PC-9 (cell line): ENCODE data around the gene COQ8A. TPM values are rescaled to one million over a fixed set of nuclear protein-coding genes. Genes with fewer than 3 reads are reported as not detected.

Experiments used
- BruUV-seq: library from RNA; stranded (reverse); fragments of 400-500 nt; replicated peaks from 2 replicates; lab custom pipeline; 2021; lab: Mats Ljungman, UMichigan
- CTCF ChIA-PET: fragments of 300-600 bp; sonication (Branson Sonifier 250); formaldehyde crosslinking; loops from one replicate; lab custom pipeline; 2022; ENCODE audit warnings: antibody characterized with exemption; lab: Charles Lee
- POLR2A ChIA-PET: fragments of 300-600 bp; sonication (Branson Sonifier 250); formaldehyde crosslinking; loops from one replicate; lab custom pipeline; 2022; ENCODE audit warnings: antibody characterized with exemption; ENCODE audit not compliant: unreplicated experiment; lab: Charles Lee
- DNase-seq, 2 experiments: peaks; one replicate each; pipeline versions ENCODE4 v3.0.0 to v3.0.0-alpha.2; 2015 to 2022; ENCODE audit warnings: mixed read lengths in 1 of 2
- H2AFZ ChIP-seq: fragments of 200-600 bp; sonication (generic); 2 replicates; pipeline ENCODE4 v1.8.1; 2017; ENCODE audit warnings: antibody characterized with exemption
- H3F3A ChIP-seq: fragments of 200-600 bp; sonication (generic); 2 replicates; pipeline ENCODE4 v1.8.1; 2017; ENCODE audit warnings: antibody characterized with exemption, mild to moderate bottlenecking, low read depth; ENCODE audit not compliant: insufficient read depth
- H3K27ac ChIP-seq: fragments of 200-600 bp; sonication (generic); 2 replicates; pipeline ENCODE4 v1.6.1; 2016; ENCODE audit warnings: mixed run types
- H3K27me3 ChIP-seq: fragments of 200-600 bp; sonication (generic); 2 replicates; pipeline ENCODE4 v1.6.1; 2016; ENCODE audit warnings: low read depth, mixed run types; ENCODE audit not compliant: insufficient read depth
- H3K36me3 ChIP-seq: fragments of 200-600 bp; sonication (generic); 2 replicates; pipeline ENCODE4 v1.6.1; 2016; ENCODE audit warnings: low read depth, mixed run types
- H3K4me1 ChIP-seq: fragments of 200-600 bp; sonication (generic); replicated peaks from 2 replicates; pipeline ENCODE4 v1.6.1; 2016; ENCODE audit warnings: mixed run types; ENCODE audit not compliant: insufficient read depth
- H3K4me2 ChIP-seq: fragments of 200-600 bp; sonication (generic); 2 replicates; pipeline ENCODE4 v1.6.1; 2017; ENCODE audit warnings: mixed run types
- H3K4me3 ChIP-seq: fragments of 200-600 bp; sonication (generic); 2 replicates; pipeline ENCODE4 v1.6.1; 2016; ENCODE audit warnings: mixed run types
- H3K79me2 ChIP-seq: fragments of 200-600 bp; sonication (generic); 2 replicates; pipeline ENCODE4 v1.6.1; 2017; ENCODE audit warnings: low read depth, mixed run types
- H3K9me2 ChIP-seq: fragments of 200-600 bp; sonication (generic); 2 replicates; pipeline ENCODE4 v1.8.1; 2017; ENCODE audit warnings: mild to moderate bottlenecking; ENCODE audit not compliant: insufficient read depth
- H3K9me3 ChIP-seq: fragments of 200-600 bp; sonication (generic); 2 replicates; pipeline ENCODE4 v1.8.1; 2016; ENCODE audit warnings: low read depth; ENCODE audit not compliant: insufficient read depth
- H4K20me1 ChIP-seq: fragments of 200-600 bp; sonication (generic); 2 replicates; pipeline ENCODE4 v1.8.1; 2017; ENCODE audit not compliant: insufficient read depth
- EZH2 ChIP-seq: fragments of 200-600 bp; sonication (generic); IDR thresholded peaks from 2 replicates; pipeline ENCODE4 v1.8.0; 2017; ENCODE audit warnings: antibody characterized with exemption, low read depth
- intact Hi-C: fragments of 100-400 bp; cut with micrococcal nuclease; formaldehyde crosslinking; loops from one replicate; pipeline ENCODE4 v1.10.0; 2022; ENCODE audit not compliant: unreplicated experiment
- total RNA-seq: library from RNA; stranded (reverse); gene quantifications from 2 replicates; pipeline ENCODE4 v1.2.3, GENCODE V29; 2021
- TF ChIP-seq, protein P1 (sequence below): fragments of 200-600 bp; sonication (generic); conservative IDR thresholded peaks from 2 replicates; pipeline ENCODE4 v1.6.1; 2017; ENCODE audit warnings: mixed run types, antibody characterized with exemption, mild to moderate bottlenecking, moderate library complexity

COQ8A gene
- total RNA-seq, 1 experiment from 2014 or later = 32.9 TPM

- peaks cover 6% of the 10 kb centered on the region; the same call in 1 of the 2 replicates for H3F3A ChIP-seq
- POLR2A ChIA-PET = no interaction called here
- CTCF ChIA-PET = no interaction called here
- TF ChIP-seq EZH2 = no peak
- TF ChIP-seq, protein P1, sequence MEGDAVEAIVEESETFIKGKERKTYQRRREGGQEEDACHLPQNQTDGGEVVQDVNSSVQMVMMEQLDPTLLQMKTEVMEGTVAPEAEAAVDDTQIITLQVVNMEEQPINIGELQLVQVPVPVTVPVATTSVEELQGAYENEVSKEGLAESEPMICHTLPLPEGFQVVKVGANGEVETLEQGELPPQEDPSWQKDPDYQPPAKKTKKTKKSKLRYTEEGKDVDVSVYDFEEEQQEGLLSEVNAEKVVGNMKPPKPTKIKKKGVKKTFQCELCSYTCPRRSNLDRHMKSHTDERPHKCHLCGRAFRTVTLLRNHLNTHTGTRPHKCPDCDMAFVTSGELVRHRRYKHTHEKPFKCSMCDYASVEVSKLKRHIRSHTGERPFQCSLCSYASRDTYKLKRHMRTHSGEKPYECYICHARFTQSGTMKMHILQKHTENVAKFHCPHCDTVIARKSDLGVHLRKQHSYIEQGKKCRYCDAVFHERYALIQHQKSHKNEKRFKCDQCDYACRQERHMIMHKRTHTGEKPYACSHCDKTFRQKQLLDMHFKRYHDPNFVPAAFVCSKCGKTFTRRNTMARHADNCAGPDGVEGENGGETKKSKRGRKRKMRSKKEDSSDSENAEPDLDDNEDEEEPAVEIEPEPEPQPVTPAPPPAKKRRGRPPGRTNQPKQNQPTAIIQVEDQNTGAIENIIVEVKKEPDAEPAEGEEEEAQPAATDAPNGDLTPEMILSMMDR = no peak
- no peaks in the 10 kb centered on the region for H3K4me1 ChIP-seq
- H3K36me3 ChIP-seq = no peaks in the 10 kb centered on the region
- H3K9me2 ChIP-seq = no peaks in the 10 kb centered on the region
- H4K20me1 ChIP-seq = no peaks in the 10 kb centered on the region
- no peaks in the 10 kb centered on the region for H3K27me3 ChIP-seq
- no peaks in the 10 kb centered on the region for H3K9me3 ChIP-seq
- no peak overlapping the region for H3K27ac ChIP-seq
- no peaks in the 10 kb centered on the region for H3K79me2 ChIP-seq
- H3K4me3 ChIP-seq = no peak overlapping the region
- BruUV-seq = no TSS peak
- intact Hi-C loops = loop anchor here (10.0 kb wide), 1 partner anchor 358 kb away; no protein-coding TSS in a partner anchor
- DNase-seq = no peak
- H2AFZ ChIP-seq = no peak overlapping the region
- no peak overlapping the region for H3K4me2 ChIP-seq
Measured at GRCh38 chr1:226982451-226983177, 42.5 kb downstream of the COQ8A start.

DNA sequence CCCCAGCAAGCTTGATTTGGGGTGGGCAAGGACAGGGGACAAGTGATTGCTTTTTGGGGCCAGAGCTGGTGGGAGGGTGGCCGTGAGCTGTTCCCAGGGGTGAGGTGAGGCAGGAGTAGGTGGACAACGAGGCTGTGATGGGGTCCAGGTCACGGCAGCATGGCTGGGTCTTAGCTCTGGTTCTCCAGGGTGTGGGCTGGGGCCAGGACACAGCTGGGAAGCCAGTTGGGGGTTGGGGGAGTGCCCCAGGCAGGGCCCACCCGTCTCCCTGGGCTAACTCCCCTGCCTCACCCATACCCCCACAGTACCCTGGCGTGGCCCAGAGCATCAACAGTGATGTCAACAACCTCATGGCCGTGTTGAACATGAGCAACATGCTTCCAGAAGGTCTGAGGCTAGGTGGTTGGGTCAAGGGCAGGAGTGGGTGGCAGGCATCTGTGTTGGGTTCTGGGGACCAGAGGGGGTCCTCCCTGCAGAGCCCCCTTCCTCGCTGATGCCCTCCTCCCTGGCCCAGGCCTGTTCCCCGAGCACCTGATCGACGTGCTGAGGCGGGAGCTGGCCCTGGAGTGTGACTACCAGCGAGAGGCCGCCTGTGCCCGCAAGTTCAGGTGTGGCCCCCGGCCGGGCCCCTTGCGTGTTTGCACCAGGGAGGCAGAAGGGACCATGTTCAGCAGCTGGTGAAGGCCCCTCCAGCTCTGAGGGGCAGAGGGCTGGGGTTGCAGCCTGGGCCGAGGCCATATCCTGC lies 43.3 kb downstream of the COQ8A start:
- TF ChIP-seq, protein P1 = no peak
- no peak for TF ChIP-seq EZH2
- intact Hi-C loops = loop anchor here (10.0 kb wide), 1 partner anchor 359 kb away; no protein-coding TSS in a partner anchor
- ChIA-PET CTCF (no interaction called here), POLR2A (no interaction called here)
- H3K27me3 ChIP-seq = no peaks in the 10 kb centered on the region
- H3K9me3 ChIP-seq = no peaks in the 10 kb centered on the region
- H4K20me1 ChIP-seq = no peaks in the 10 kb centered on the region
- no peaks in the 10 kb centered on the region for H3K36me3 ChIP-seq
- H3K79me2 ChIP-seq = no peaks in the 10 kb centered on the region
- H2AFZ ChIP-seq = no peak overlapping the region
- no peak overlapping the region for H3K27ac ChIP-seq
- no peak overlapping the region for H3K4me3 ChIP-seq
- no TSS peak for BruUV-seq
- no peaks in the 10 kb centered on the region for H3K9me2 ChIP-seq
- peaks cover 11% of the 10 kb centered on the region; the same call in 1 of the 2 replicates for H3F3A ChIP-seq
- no peak overlapping the region for H3K4me2 ChIP-seq
- no peak for DNase-seq
- peaks cover 6% of the 10 kb centered on the region; the same call in 1 of the 2 replicates for H3K4me1 ChIP-seq

GRCh38 chr1:226983992-226984364 lies 43.9 kb downstream of the COQ8A start:
- Histone ChIP-seq H2AFZ (no peak overlapping the region), H4K20me1 (no peaks in the 10 kb centered on the region), H3F3A (peaks cover 16% of the 10 kb centered on the region; the same call in 1 of the 2 replicates), H3K4me3 (no peak overlapping the region), H3K79me2 (no peaks in the 10 kb centered on the region), H3K27ac (no peak overlapping the region), H3K9me2 (no peaks in the 10 kb centered on the region), H3K9me3 (no peaks in the 10 kb centered on the region), H3K4me2 (no peak overlapping the region), H3K27me3 (no peaks in the 10 kb centered on the region), H3K36me3 (no peaks in the 10 kb centered on the region), H3K4me1 (peaks cover 10% of the 10 kb centered on the region; the same call in 1 of the 2 replicates)
- no TSS peak for BruUV-seq
- POLR2A ChIA-PET = no interaction called here
- TF ChIP-seq, protein P1 = no peak
- TF ChIP-seq EZH2 = no peak
- no peak for DNase-seq
- intact Hi-C loops = loop anchor here (10.0 kb wide), 1 partner anchor 359 kb away; no protein-coding TSS in a partner anchor
- CTCF ChIA-PET = no interaction called here
